ENCODE data around the gene SEPTIN11. TPM values are rescaled to one million over a fixed set of nuclear protein-coding genes. Genes with fewer than 3 reads are reported as not detected.

Gene SEPTIN11
- total and polyA plus RNA-seq, 2 experiments from 2014 or later, result 488 to 867 TPM

- Histone ChIP-seq H3F3A (ENCODE audit: insufficient read depth) (peaks cover 75% of the 10 kb centered on the region), H2AFZ (no peak overlapping the region), H3K27ac (peak overlapping the region; percentile 97), H3K9ac (no peak overlapping the region), H3K27me3 (replicated peaks; ENCODE audit: insufficient read depth) (no peaks in the 10 kb centered on the region), H3K9me2 (ENCODE audit: insufficient read depth) (no peaks in the 10 kb centered on the region), H4K20me1 (ENCODE audit: insufficient read depth) (no peaks in the 10 kb centered on the region), H3K36me3 (ENCODE audit: low read depth) (peaks cover 32% of the 10 kb centered on the region), H3K79me2 (ENCODE audit: insufficient read depth) (peaks cover 98% of the 10 kb centered on the region), H3K4me3 (no peak overlapping the region), H3K9me3 (ENCODE audit: low read depth) (no peaks in the 10 kb centered on the region), H3K4me1 (ENCODE audit: insufficient read depth) (peaks cover 55% of the 10 kb centered on the region), H3K4me2 (ENCODE audit: unreplicated experiment) (no peak overlapping the region)
- 71 to 72% methylated on average over 10 of the region's 10 CpGs for WGBS, 2 experiments (ENCODE audit: low coverage in 1 of 2, low lambda C conversion rate in 2 of 2, missing lambda C conversion rate in 2 of 2)
- TF ChIP-seq EZH2 (IDR thresholded peaks at IDR 0.05; ENCODE audit: insufficient read depth, poor library complexity, severe bottlenecking) (no peak), EZH2phosphoT487 (IDR thresholded peaks at IDR 0.05; ENCODE audit: insufficient read depth, low read depth) (no peak)
- in situ Hi-C loops (cut with MboI), result no loop called here
- no peak for DNase-seq
These were observed 44.5 kb downstream of the SEPTIN11 start for GRCh38 chr4:76993787-76994641.

GRCh38 chr4:76995776-76996175 is 46.2 kb downstream of the SEPTIN11 start:
- Histone ChIP-seq H3K4me2 (ENCODE audit: unreplicated experiment) (no peak overlapping the region), H3K79me2 (ENCODE audit: insufficient read depth) (peaks cover 99% of the 10 kb centered on the region), H4K20me1 (ENCODE audit: insufficient read depth) (no peaks in the 10 kb centered on the region), H2AFZ (no peak overlapping the region), H3K27me3 (replicated peaks; ENCODE audit: insufficient read depth) (no peaks in the 10 kb centered on the region), H3K9me3 (ENCODE audit: low read depth) (no peaks in the 10 kb centered on the region), H3F3A (ENCODE audit: insufficient read depth) (peaks cover 79% of the 10 kb centered on the region), H3K36me3 (ENCODE audit: low read depth) (peaks cover 49% of the 10 kb centered on the region), H3K27ac (peak overlapping the region; percentile 2; the same call in 1 of the 2 replicates), H3K4me3 (no peak overlapping the region), H3K9me2 (ENCODE audit: insufficient read depth) (no peaks in the 10 kb centered on the region), H3K4me1 (ENCODE audit: insufficient read depth) (peaks cover 49% of the 10 kb centered on the region), H3K9ac (no peak overlapping the region)
- no peak for TF ChIP-seq EZH2phosphoT487 (IDR thresholded peaks at IDR 0.05; ENCODE audit: insufficient read depth, low read depth)
- TF ChIP-seq EZH2 (IDR thresholded peaks at IDR 0.05; ENCODE audit: insufficient read depth, poor library complexity, severe bottlenecking), result no peak
- in situ Hi-C loops (cut with MboI), result no loop called here
- 100% methylated on average over 1 of the region's 1 CpG for WGBS, 2 experiments (ENCODE audit: low coverage in 1 of 2, low lambda C conversion rate in 2 of 2, missing lambda C conversion rate in 2 of 2)
- no peak for DNase-seq

- H3K4me1 ChIP-seq (ENCODE audit: insufficient read depth), result peaks cover 48% of the 10 kb centered on the region
- H3K4me3 ChIP-seq, result no peak overlapping the region
- no peaks in the 10 kb centered on the region for H3K9me2 ChIP-seq (ENCODE audit: insufficient read depth)
- no peaks in the 10 kb centered on the region for H3K9me3 ChIP-seq (ENCODE audit: low read depth)
- H2AFZ ChIP-seq, result no peak overlapping the region
- H3K79me2 ChIP-seq (ENCODE audit: insufficient read depth), result peaks cover 100% of the 10 kb centered on the region
- 99 to 100% methylated on average over 2 of the region's 2 CpGs for WGBS, 2 experiments (ENCODE audit: low coverage in 1 of 2, low lambda C conversion rate in 2 of 2, missing lambda C conversion rate in 2 of 2)
- DNase-seq, result no peak
- H3K27me3 ChIP-seq (replicated peaks; ENCODE audit: insufficient read depth), result no peaks in the 10 kb centered on the region
- no peak overlapping the region for H3K9ac ChIP-seq
- in situ Hi-C loops (cut with MboI), result no loop called here
- H3K4me2 ChIP-seq (ENCODE audit: unreplicated experiment), result no peak overlapping the region
- peaks cover 53% of the 10 kb centered on the region for H3K36me3 ChIP-seq (ENCODE audit: low read depth)
- H3F3A ChIP-seq (ENCODE audit: insufficient read depth), result peaks cover 77% of the 10 kb centered on the region
- peak overlapping the region; percentile 2; the same call in 1 of the 2 replicates for H3K27ac ChIP-seq
- no peaks in the 10 kb centered on the region for H4K20me1 ChIP-seq (ENCODE audit: insufficient read depth)
- TF ChIP-seq EZH2 (IDR thresholded peaks at IDR 0.05; ENCODE audit: insufficient read depth, poor library complexity, severe bottlenecking), result no peak
- TF ChIP-seq EZH2phosphoT487 (IDR thresholded peaks at IDR 0.05; ENCODE audit: insufficient read depth, low read depth), result no peak
These were observed 46.9 kb downstream of the SEPTIN11 start for GRCh38 chr4:76996445-76996844.

- Histone ChIP-seq H3K4me2 (ENCODE audit: unreplicated experiment) (no peak overlapping the region), H4K20me1 (ENCODE audit: insufficient read depth) (no peaks in the 10 kb centered on the region), H3K4me3 (no peak overlapping the region), H3K9me2 (ENCODE audit: insufficient read depth) (no peaks in the 10 kb centered on the region), H3K36me3 (ENCODE audit: low read depth) (peaks cover 53% of the 10 kb centered on the region), H3K9me3 (ENCODE audit: low read depth) (no peaks in the 10 kb centered on the region), H3K27ac (no peak overlapping the region), H3K9ac (no peak overlapping the region), H2AFZ (no peak overlapping the region), H3F3A (ENCODE audit: insufficient read depth) (peaks cover 77% of the 10 kb centered on the region), H3K79me2 (ENCODE audit: insufficient read depth) (peaks cover 100% of the 10 kb centered on the region), H3K4me1 (ENCODE audit: insufficient read depth) (peaks cover 48% of the 10 kb centered on the region), H3K27me3 (replicated peaks; ENCODE audit: insufficient read depth) (no peaks in the 10 kb centered on the region)
- TF ChIP-seq EZH2 (IDR thresholded peaks at IDR 0.05; ENCODE audit: insufficient read depth, poor library complexity, severe bottlenecking), result no peak
- in situ Hi-C loops (cut with MboI), result no loop called here
- 94 to 100% methylated on average over 1 of the region's 1 CpG for WGBS, 2 experiments (ENCODE audit: low coverage in 1 of 2, low lambda C conversion rate in 2 of 2, missing lambda C conversion rate in 2 of 2)
- no peak for DNase-seq
These were observed 47.5 kb downstream of the SEPTIN11 start for GRCh38 chr4:76997077-76997476.
